Measurements from ENCODE around the gene PHC3. TPM values are rescaled to one million over a fixed set of nuclear protein-coding genes. Genes with fewer than 3 reads are reported as not detected.

The PHC3 gene
- total RNA-seq, 4 donors from 2014 or later, result 45.2 to 113 (median 83.9) TPM

DNA sequence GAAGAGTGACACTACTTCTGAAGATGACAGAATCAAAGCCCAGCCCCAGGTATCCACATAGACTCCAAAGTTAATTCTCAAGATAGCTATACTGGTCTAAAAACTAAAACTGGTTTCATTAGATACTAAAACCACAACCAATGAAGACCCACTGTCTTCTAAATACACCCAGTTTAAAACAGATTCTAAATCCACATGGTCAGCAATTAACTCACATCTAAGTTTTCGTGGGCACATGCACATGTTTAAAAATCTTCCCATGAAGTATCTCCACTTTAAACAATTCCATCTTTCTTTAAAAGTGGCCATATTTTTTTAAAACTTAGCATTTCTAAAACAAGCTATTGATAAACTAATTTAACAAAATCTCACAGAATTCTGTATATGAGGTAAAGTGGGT is 80.6 kb downstream of the PHC3 start:
- 60 to 88% methylated on average over 1 of the region's 1 CpG for WGBS, 2 donors (ENCODE audit: low coverage in 1 of 2)
- no peak overlapping the region for H3K27ac ChIP-seq
- no peaks in the 10 kb centered on the region for H3K4me1 ChIP-seq
- H3K27me3 ChIP-seq, result no peaks in the 10 kb centered on the region
- TF ChIP-seq EP300 (IDR thresholded peaks at IDR 0.05) (no peak), POLR2A (IDR thresholded peaks at IDR 0.05) (no peak), POLR2AphosphoS5 (IDR thresholded peaks at IDR 0.05) (no peak)
- TF ChIP-seq, protein P1, sequence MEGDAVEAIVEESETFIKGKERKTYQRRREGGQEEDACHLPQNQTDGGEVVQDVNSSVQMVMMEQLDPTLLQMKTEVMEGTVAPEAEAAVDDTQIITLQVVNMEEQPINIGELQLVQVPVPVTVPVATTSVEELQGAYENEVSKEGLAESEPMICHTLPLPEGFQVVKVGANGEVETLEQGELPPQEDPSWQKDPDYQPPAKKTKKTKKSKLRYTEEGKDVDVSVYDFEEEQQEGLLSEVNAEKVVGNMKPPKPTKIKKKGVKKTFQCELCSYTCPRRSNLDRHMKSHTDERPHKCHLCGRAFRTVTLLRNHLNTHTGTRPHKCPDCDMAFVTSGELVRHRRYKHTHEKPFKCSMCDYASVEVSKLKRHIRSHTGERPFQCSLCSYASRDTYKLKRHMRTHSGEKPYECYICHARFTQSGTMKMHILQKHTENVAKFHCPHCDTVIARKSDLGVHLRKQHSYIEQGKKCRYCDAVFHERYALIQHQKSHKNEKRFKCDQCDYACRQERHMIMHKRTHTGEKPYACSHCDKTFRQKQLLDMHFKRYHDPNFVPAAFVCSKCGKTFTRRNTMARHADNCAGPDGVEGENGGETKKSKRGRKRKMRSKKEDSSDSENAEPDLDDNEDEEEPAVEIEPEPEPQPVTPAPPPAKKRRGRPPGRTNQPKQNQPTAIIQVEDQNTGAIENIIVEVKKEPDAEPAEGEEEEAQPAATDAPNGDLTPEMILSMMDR (IDR thresholded peaks at IDR 0.05), result no peak
- H3K36me3 ChIP-seq, result peaks cover 24 to 97% of the 10 kb centered on the region in 2 donors
- no peaks in the 10 kb centered on the region for H3K9me3 ChIP-seq
- ATAC-seq, result no peak
- no peak overlapping the region for H3K4me3 ChIP-seq

DNA sequence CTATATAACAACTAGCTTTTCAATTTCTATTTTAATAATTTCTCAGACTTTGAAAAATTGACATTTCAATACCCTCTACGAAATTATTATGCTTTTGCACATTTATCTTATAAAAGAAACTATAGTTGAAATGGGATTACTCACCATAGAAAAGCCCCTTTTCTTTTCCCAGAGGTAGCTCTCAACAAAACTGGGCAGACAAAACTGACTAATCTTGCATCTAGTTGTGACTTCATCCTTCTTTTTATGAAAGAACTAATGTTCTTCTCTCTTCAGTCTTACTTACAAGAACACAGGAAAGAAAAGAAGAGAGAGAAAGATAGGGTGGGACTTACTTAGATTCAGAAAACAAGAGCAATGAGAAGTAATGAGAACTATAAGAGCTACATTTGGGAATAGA is 82.8 kb downstream of the PHC3 start:
- ATAC-seq, result no peak
- no peak for TF ChIP-seq POLR2A (IDR thresholded peaks at IDR 0.05)
- no peak for TF ChIP-seq POLR2AphosphoS5 (IDR thresholded peaks at IDR 0.05)
- TF ChIP-seq, protein P1 (IDR thresholded peaks at IDR 0.05), result no peak
- TF ChIP-seq EP300 (IDR thresholded peaks at IDR 0.05), result no peak
- H3K27ac ChIP-seq, result no peak overlapping the region
- peaks cover 24 to 99% of the 10 kb centered on the region in 2 donors for H3K36me3 ChIP-seq
- H3K27me3 ChIP-seq, result no peaks in the 10 kb centered on the region
- WGBS, 2 donors (ENCODE audit: low coverage in 1 of 2), result 20 to 44% methylated on average over 1 of the region's 1 CpG
- H3K9me3 ChIP-seq, result no peaks in the 10 kb centered on the region
- H3K4me1 ChIP-seq, result no peaks in the 10 kb centered on the region
- no peak overlapping the region for H3K4me3 ChIP-seq

DNA sequence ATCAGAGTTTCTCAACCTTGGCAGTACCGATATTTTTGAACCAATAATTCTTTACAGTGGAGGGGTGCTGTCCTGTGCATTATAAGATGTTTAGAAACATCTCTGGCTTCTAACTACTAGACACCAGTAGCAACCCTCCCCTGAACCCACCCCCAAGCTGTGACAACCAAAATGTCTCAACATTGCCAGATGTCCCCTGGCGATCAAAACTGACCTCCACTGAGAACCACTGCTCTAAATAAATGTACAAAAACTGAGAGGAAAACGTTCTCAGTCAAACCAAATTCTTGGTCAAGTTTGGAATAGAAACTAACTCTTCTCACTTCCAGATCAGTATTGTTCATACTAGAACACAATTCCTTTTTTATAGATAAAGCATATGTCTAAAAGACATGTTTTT is 85.2 kb downstream of the PHC3 start:
- Histone ChIP-seq H3K9me3 (no peaks in the 10 kb centered on the region), H3K4me1 (no peaks in the 10 kb centered on the region), H3K27me3 (no peaks in the 10 kb centered on the region), H3K4me3 (no peak overlapping the region), H3K27ac (no peak overlapping the region), H3K36me3 (peaks cover 16 to 95% of the 10 kb centered on the region in 2 donors)
- 86 to 87% methylated on average over 3 of the region's 3 CpGs for WGBS, 2 donors (ENCODE audit: low coverage in 1 of 2)
- TF ChIP-seq POLR2A (IDR thresholded peaks at IDR 0.05) (no peak), POLR2AphosphoS5 (IDR thresholded peaks at IDR 0.05) (no peak), EP300 (IDR thresholded peaks at IDR 0.05) (no peak)
- TF ChIP-seq, protein P1 (IDR thresholded peaks at IDR 0.05), result no peak
- no peak for ATAC-seq

DNA sequence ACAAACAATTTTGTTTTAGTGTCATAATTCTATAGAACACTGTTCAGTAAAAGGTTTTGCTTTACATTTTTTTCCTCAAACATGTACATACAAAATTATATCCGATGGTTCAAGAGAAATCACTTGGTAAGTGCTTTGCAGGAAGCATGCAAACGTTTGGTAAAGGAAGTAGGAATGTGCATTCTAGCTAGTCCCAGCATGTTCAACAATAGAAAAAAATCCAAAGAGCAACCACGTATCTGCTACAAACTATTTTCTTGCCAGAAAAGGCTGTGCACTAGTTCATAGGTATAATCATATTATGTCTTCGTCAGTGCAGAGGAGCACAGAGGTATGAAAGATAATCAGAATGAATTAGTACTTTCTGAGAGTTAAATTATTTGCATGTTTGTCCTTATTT is 85.8 kb downstream of the PHC3 start:
- no peak for ATAC-seq
- Histone ChIP-seq H3K4me1 (no peaks in the 10 kb centered on the region), H3K27ac (no peak overlapping the region), H3K4me3 (no peak overlapping the region), H3K27me3 (no peaks in the 10 kb centered on the region), H3K9me3 (no peaks in the 10 kb centered on the region), H3K36me3 (peaks cover 13 to 89% of the 10 kb centered on the region in 2 donors)
- TF ChIP-seq, protein P1 (IDR thresholded peaks at IDR 0.05), result no peak
- TF ChIP-seq EP300 (IDR thresholded peaks at IDR 0.05) (no peak), POLR2A (IDR thresholded peaks at IDR 0.05) (no peak)
- WGBS, 2 donors (ENCODE audit: low coverage in 1 of 2), result 74 to 80% methylated on average over 4 of the region's 4 CpGs

DNA sequence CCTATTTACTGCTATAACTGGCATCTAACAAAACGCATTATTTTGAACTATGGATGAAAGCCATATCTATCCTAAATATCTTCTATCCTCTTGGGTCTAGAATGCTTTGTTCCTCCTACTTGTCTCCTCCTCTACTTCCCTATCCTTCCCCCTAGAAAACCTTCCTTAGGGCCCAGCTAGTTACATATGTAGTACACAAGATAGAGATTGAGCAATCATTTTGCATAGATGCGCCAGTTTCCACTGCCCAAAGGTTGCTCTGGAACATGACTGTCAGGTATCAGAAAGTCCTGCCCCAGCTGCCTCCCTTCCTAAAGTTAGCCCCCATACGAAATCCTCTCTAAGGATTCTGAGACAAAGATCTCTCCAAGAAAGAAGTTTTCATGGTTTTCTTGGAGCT is 88.6 kb downstream of the PHC3 start:
- H3K4me3 ChIP-seq, result no peak overlapping the region
- H3K27ac ChIP-seq, result no peak overlapping the region
- no peaks in the 10 kb centered on the region for H3K4me1 ChIP-seq
- no peak for ATAC-seq
- H3K9me3 ChIP-seq, result no peaks in the 10 kb centered on the region
- 90 to 100% methylated on average over 3 of the region's 3 CpGs for WGBS, 2 donors (ENCODE audit: low coverage in 1 of 2)
- TF ChIP-seq EP300 (IDR thresholded peaks at IDR 0.05) (no peak), POLR2AphosphoS5 (IDR thresholded peaks at IDR 0.05) (no peak), POLR2A (IDR thresholded peaks at IDR 0.05) (no peak)
- TF ChIP-seq, protein P1 (IDR thresholded peaks at IDR 0.05), result no peak
- peaks cover 10 to 73% of the 10 kb centered on the region in 2 donors for H3K36me3 ChIP-seq
- no peaks in the 10 kb centered on the region for H3K27me3 ChIP-seq

Data from gastroesophageal sphincter (tissue), 4 donors.